ENCODE measurements around the gene KLHDC9.

DNA sequence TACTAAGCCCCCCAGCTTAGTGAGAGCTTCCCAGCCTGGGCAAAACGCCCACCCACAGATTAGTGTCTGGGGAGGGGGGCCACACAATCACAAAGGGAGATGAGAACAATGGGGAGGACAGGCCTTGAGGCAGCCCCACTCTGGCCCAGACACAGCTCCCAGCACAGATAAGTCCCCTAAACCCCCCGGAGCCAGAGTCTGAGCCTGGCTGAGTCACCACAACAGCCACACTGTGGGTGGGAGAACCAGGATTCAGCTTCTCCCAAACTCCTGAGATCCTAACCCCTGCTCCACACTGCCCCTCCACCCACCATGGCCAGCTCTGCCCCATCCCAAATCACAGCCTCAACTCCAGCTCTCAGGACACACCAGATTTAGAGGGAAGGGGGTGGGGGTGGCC is 13.0 kb upstream of the KLHDC9 start:
- TF ChIP-seq, protein P1, sequence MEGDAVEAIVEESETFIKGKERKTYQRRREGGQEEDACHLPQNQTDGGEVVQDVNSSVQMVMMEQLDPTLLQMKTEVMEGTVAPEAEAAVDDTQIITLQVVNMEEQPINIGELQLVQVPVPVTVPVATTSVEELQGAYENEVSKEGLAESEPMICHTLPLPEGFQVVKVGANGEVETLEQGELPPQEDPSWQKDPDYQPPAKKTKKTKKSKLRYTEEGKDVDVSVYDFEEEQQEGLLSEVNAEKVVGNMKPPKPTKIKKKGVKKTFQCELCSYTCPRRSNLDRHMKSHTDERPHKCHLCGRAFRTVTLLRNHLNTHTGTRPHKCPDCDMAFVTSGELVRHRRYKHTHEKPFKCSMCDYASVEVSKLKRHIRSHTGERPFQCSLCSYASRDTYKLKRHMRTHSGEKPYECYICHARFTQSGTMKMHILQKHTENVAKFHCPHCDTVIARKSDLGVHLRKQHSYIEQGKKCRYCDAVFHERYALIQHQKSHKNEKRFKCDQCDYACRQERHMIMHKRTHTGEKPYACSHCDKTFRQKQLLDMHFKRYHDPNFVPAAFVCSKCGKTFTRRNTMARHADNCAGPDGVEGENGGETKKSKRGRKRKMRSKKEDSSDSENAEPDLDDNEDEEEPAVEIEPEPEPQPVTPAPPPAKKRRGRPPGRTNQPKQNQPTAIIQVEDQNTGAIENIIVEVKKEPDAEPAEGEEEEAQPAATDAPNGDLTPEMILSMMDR (IDR thresholded peaks at IDR 0.05): no peak
- no peak for TF ChIP-seq POLR2A (IDR thresholded peaks at IDR 0.05)
